ENCODE measurements around the gene ENPP6.

- no peak for TF ChIP-seq EZH2 (IDR thresholded peaks at IDR 0.05; ENCODE audit: borderline replicate concordance, insufficient read depth, low read depth, low read length, poor library complexity, severe bottlenecking)
- no peak for TF ChIP-seq CTCF (IDR thresholded peaks at IDR 0.05)
These were observed 115.2 kb downstream of the ENPP6 start for GRCh38 chr4:184102488-184102887.
